GM12801 (cell line): Measurements from ENCODE around the gene ARFGEF2.

Source experiments
- TF ChIP-seq, protein P1 (sequence below): IDR thresholded peaks from one replicate; pipeline ENCODE4 v1.5.1; 2011; ENCODE audit warnings: control low read depth; ENCODE audit not compliant: insufficient read length; ENCODE audit errors: extremely low read depth

The ARFGEF2 gene

DNA sequence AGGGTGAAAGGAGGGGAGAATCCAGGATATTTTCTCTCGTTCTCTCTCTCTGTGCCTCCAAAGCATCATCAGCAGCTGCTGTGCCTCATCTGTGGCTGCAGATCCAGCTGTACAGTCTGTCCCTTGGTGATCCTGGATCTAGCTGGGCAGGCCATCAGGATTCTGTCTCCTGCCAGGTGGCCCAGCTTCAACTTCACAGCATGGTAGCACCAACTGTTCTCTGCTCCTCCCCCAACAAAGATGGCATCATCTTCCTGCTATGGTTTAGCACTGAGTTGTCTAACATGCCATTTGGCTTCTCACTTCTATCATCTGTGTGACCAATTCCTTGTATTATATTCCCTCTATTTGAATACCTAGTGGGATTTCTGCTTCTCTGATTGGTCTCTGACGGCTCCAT is 28.6 kb upstream of the ARFGEF2 start:
- TF ChIP-seq, protein P1, sequence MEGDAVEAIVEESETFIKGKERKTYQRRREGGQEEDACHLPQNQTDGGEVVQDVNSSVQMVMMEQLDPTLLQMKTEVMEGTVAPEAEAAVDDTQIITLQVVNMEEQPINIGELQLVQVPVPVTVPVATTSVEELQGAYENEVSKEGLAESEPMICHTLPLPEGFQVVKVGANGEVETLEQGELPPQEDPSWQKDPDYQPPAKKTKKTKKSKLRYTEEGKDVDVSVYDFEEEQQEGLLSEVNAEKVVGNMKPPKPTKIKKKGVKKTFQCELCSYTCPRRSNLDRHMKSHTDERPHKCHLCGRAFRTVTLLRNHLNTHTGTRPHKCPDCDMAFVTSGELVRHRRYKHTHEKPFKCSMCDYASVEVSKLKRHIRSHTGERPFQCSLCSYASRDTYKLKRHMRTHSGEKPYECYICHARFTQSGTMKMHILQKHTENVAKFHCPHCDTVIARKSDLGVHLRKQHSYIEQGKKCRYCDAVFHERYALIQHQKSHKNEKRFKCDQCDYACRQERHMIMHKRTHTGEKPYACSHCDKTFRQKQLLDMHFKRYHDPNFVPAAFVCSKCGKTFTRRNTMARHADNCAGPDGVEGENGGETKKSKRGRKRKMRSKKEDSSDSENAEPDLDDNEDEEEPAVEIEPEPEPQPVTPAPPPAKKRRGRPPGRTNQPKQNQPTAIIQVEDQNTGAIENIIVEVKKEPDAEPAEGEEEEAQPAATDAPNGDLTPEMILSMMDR = no peak

DNA sequence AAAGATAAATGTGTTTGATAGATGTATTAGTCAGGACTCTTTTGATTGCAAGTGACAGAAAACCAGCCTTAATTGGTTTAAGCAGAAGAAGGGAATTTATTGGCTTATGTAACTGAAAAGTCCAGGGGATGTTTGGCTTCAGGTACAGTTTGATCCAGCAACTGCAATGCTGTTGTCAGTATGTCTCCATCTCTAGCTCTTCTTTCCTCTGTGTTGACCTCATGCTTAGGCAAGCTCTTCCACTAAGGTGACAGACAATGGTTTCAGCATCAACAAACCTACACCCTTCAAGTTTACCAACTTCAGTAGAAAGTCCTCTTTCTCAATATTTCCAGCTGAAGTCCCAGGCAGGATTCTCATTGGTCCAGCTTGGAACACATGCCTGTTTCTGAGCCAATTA is 28.1 kb upstream of the ARFGEF2 start:
- TF ChIP-seq, protein P1 = no peak

DNA sequence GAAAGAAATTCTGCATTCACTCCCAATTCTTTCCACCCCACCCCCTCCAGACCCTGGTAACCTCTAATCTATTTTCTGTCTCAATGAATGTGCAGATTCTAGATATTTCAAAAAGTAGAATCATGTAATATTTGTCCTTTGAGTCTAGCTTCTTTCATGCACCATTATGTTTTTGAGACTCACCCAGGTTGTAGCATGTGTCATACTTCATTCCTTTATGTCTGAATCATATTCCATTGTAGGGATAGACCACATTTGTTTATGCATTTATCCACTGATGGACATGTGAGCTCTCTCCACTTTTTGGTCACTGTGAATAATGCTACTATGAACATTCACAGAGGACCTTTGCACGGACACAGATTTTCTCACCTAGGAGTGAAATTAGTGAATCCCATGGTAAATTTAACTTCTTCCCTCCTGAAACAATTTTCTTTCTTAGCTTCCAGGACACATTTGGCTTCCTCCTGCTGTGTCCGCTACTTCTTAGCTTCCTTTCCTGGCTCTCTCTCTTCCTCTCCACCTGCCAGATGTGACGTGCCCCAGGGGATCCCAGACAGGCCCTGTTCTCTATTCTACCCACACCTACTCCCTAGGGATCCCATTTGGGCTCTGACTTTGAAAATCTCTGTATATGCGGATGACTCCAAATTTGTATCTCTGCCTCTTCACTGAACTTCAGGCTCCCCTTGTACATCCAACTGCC is 24.1 kb upstream of the ARFGEF2 start:
- TF ChIP-seq, protein P1 = no peak

DNA sequence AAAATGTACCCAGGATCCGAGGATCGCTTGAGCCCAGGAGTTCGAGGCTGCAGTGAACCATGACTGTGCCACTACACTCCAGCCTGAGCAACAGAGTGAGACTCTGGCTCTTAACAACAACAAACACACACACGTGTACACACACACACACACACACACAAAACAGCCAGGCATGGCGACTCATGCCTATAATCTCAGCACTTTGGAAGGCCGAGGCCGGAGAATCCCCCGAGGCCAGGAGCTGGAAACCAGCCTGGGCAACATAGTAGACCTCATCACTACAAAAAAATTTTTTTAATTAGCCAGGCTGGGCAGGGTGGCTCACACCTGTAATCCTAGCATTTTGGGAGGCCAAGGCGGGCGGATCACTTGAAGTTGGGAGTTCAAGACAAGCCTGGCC is 23.3 kb upstream of the ARFGEF2 start:
- TF ChIP-seq, protein P1 = no peak

DNA sequence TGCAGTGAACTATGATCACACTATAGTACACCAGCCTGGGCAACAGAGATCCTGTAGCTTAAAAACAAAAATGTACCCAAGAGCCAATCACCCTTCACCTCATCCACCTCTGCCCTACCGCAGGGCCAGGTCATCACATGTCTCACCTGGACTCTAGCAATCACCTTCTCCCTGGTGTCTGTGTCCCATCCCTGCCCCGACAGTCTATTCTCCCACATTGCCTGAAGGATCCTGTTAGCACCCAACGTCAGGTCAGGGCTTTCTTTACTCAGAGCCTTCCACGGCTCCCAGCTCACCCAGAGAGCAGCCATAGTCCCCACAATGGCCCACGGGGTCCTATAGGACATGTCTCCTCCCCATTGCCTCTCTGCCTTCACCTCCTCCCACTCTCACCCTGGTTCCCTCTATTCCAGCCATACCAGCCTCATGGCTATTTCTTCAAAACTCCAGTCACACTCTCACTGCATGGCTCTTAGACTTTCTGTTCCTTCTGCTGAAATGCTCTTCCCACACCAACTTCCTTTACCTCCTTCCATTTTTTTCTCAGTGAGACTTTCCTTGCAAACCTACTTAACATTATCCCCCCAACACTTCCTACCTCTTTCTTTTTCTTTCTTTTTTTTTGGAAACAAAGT is 22.5 kb upstream of the ARFGEF2 start:
- TF ChIP-seq, protein P1 = no peak

DNA sequence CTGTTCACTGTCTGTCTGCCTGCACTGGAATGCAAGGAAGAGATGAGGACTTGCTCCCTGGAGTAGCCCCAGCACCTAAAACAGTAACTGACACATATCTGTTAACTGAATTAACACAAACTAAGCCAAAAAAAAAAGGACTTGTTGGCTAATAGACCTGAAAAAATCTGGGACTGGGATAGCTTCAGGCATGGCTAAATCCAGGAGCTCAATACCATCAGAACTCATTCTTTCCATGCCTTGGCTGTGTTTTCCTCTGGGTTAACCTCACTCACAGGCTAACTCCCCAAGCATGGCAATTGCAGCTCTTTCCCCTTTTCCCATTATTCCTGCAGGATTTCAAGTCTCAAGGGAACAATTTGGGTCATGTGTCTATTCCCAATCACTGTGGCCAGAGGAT is 21.6 kb upstream of the ARFGEF2 start:
- TF ChIP-seq, protein P1 = no peak

DNA sequence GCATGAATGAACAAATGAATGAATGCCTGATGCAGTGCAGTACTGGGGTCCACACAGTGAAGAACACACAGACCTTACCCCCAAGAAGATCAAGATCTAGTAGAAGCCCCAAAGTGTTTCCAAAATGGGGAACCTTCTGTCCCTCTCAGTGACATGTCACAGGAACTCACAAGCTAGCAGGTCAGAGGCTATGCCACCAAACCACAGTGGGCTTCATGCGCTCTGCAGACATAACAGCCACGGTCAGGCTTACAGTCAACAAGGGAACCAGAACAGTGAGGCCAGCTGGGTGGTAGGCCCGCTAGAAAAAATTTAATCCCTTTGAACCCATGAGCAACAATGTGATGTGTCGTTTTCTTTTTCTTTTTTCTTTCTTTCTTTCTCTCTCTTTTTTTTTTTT is 20.2 kb upstream of the ARFGEF2 start:
- TF ChIP-seq, protein P1 = no peak
